ENCODE data around the gene TREX2. TPM values are rescaled to one million over a fixed set of nuclear protein-coding genes. Genes with fewer than 3 reads are reported as not detected.

Gene TREX2
- total and polyA plus RNA-seq, 2 of the 8 experiments (the other 6 are each of a cell fraction or from before 2014, with no cell fraction given) = 0.71 to 0.80 TPM

DNA sequence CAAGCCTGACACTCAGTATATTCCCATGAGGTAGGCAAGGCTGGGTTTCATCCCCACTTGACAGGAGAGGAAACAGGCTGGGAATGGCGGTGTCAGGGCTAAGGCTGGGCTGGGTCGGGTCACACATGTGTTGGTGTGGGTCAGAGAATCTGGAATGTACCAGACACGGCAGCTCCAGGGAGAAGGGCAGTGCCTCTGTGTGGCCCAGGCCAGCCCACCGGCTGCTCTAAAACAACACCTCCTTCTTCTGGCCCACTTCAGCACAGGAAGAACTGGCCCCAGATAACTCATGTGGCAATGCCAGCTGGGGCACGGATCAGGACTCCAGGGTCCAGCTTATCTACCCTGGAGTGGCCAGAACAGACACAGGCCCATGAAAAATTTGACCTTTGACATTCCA lies 18.3 kb upstream of the TREX2 start:
- H3K23ac ChIP-seq (ENCODE audit: insufficient read length) = no peak overlapping the region
- H4K8ac ChIP-seq (ENCODE audit: extremely low read depth, insufficient read depth, low read length) = no peak overlapping the region
- no peak overlapping the region for H3K14ac ChIP-seq (ENCODE audit: insufficient read length)
- no peaks in the 10 kb centered on the region for H3K9me3 ChIP-seq (ENCODE audit: insufficient read depth in 2 of 2, low read depth in 1 of 2, low read length in 1 of 2)
- ChIA-PET POLR2A (ENCODE audit: partially characterized antibody) (no interaction called here), CTCF (ENCODE audit: partially characterized antibody) (interaction anchor here (0.5 to 0.7 kb wide), 2 partner anchors 43 to 513 kb away, joined by 3 read pairs; no protein-coding TSS in a partner anchor)
- no peak overlapping the region for H2AFZ ChIP-seq (ENCODE audit: low read length)
- TF ChIP-seq TBP (IDR thresholded peaks at IDR 0.05; ENCODE audit: low read depth, low read length) (no peak), FOSL1 (IDR thresholded peaks at IDR 0.05; ENCODE audit: insufficient read depth, low read depth, low read length) (no peak)
- TF ChIP-seq, protein P1, sequence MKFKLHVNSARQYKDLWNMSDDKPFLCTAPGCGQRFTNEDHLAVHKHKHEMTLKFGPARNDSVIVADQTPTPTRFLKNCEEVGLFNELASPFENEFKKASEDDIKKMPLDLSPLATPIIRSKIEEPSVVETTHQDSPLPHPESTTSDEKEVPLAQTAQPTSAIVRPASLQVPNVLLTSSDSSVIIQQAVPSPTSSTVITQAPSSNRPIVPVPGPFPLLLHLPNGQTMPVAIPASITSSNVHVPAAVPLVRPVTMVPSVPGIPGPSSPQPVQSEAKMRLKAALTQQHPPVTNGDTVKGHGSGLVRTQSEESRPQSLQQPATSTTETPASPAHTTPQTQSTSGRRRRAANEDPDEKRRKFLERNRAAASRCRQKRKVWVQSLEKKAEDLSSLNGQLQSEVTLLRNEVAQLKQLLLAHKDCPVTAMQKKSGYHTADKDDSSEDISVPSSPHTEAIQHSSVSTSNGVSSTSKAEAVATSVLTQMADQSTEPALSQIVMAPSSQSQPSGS (IDR thresholded peaks at IDR 0.05; ENCODE audit: low read length) = no peak
- no peak overlapping the region for H2BK15ac ChIP-seq (ENCODE audit: low read length)
- DNase-seq (ENCODE audit: low read depth in 1 of 2, low spot score in 2 of 2) = no peak
- peaks cover 0 to 4% (median 2%) of the 10 kb centered on the region in 4 experiments; a peak in 5 of 8 replicates for H3K36me3 ChIP-seq (ENCODE audit: control insufficient read depth in 2 of 4, insufficient read depth in 4 of 4, low read length in 3 of 4)
- H2BK12ac ChIP-seq (ENCODE audit: low read depth, low read length) = no peak overlapping the region
- H3K4me2 ChIP-seq (ENCODE audit: insufficient read depth in 1 of 2, low read depth in 2 of 2, low read length in 2 of 2) = no peak overlapping the region
- no peak overlapping the region for H3K56ac ChIP-seq (replicated peaks; ENCODE audit: insufficient read length, low read depth, low read length)
- H3K27ac ChIP-seq (ENCODE audit: low read depth, low read length) = no peak overlapping the region
- H3K79me2 ChIP-seq (ENCODE audit: control insufficient read depth in 1 of 2, insufficient read depth in 2 of 2, low read length in 2 of 2) = no peaks in the 10 kb centered on the region
- 95% methylated on average over 4 of the region's 5 CpGs; no CpG with 5 or more reads in 1 of the 2 experiments for WGBS, 2 experiments (ENCODE audit: extremely low coverage in 1 of 2, insufficient coverage in 1 of 2, insufficient read length in 1 of 2, insufficient replicate concordance in 2 of 2, low coverage in 1 of 2, low lambda C conversion rate in 2 of 2, missing lambda C conversion rate in 1 of 2)
- no peak overlapping the region for H3K4ac ChIP-seq (replicated peaks; ENCODE audit: insufficient read length, low read depth, low read length)
- H2AK5ac ChIP-seq (ENCODE audit: low read depth, low read length) = no peak overlapping the region
- H3K23me2 ChIP-seq (ENCODE audit: low read depth, low read length) = no peaks in the 10 kb centered on the region
- H2BK20ac ChIP-seq (ENCODE audit: low read length) = no peak overlapping the region
- H3K79me1 ChIP-seq (ENCODE audit: low read depth, low read length) = peaks cover 3% of the 10 kb centered on the region; the same call in 1 of the 2 replicates
- FAIRE-seq = no peak
- H4K91ac ChIP-seq (replicated peaks; ENCODE audit: insufficient read length, low read length) = no peak overlapping the region
- H3K27me3 ChIP-seq (replicated peaks in 1 of 4; ENCODE audit: control insufficient read depth in 3 of 4, extremely low read depth in 1 of 4, insufficient read depth in 3 of 4, low read length in 3 of 4) = no peaks in the 10 kb centered on the region
- no peak overlapping the region for H4K5ac ChIP-seq (ENCODE audit: insufficient read length, low read depth, low read length)
- no peak overlapping the region for H3K4me3 ChIP-seq (ENCODE audit: extremely low read depth in 1 of 4, insufficient read depth in 2 of 4, low read depth in 3 of 4, low read length in 4 of 4)
- no peak overlapping the region for H2BK5ac ChIP-seq (ENCODE audit: low read depth, low read length)
- H3K18ac ChIP-seq (ENCODE audit: extremely low read depth, low read length) = no peak overlapping the region
- no peaks in the 10 kb centered on the region for H3K4me1 ChIP-seq (replicated peaks in 1 of 4; ENCODE audit: control insufficient read depth in 3 of 4, insufficient read depth in 4 of 4, low read length in 3 of 4)
- H2BK120ac ChIP-seq (replicated peaks; ENCODE audit: low read depth, low read length) = no peak overlapping the region
- peaks cover 0 to 3% of the 10 kb centered on the region in 2 experiments for H4K20me1 ChIP-seq (replicated peaks in 1 of 2; ENCODE audit: control insufficient read depth in 1 of 2, insufficient read depth in 2 of 2, low read length in 2 of 2)
- H3K9ac ChIP-seq (replicated peaks in 1 of 4; ENCODE audit: extremely low read depth in 1 of 4, low read depth in 3 of 4, low read length in 3 of 4) = no peak overlapping the region

Measured in H1 (cell line).